HL-60/S4 treated with retinoic acid at 250 ng/mL for 4 days and 3 days (cell line): ENCODE results near the gene RARB.

ENCODE experiments used
- in situ Hi-C: fragments of 300-500 bp; cut with MboI; formaldehyde crosslinking; loops from 2 replicates; pipeline ENCODE4 v1.7.0; 2022; ENCODE audit warnings: low sequenced_read_pairs

RARB gene

GRCh38 chr3:25421747-25422146 is 6.3 kb upstream of the RARB start:
- in situ Hi-C loops, result no loop called here

- in situ Hi-C loops, result no loop called here
These were observed 4.1 kb upstream of the RARB start for GRCh38 chr3:25423780-25424588.

- in situ Hi-C loops, result no loop called here
These were observed 3.4 kb upstream of the RARB start for GRCh38 chr3:25424614-25425013.

- in situ Hi-C loops, result no loop called here
These were observed 1.7 kb upstream of the RARB start for GRCh38 chr3:25426408-25426807.

GRCh38 chr3:25427155-25427554 is 908 bp upstream of the RARB start:
- in situ Hi-C loops, result no loop called here

GRCh38 chr3:25427563-25427941 is 511 bp upstream of the RARB start:
- in situ Hi-C loops, result no loop called here

GRCh38 chr3:25428789-25429335 is 799 bp downstream of the RARB start:
- in situ Hi-C loops, result no loop called here

GRCh38 chr3:25429361-25430286 is 1.6 kb downstream of the RARB start:
- in situ Hi-C loops, result no loop called here

GRCh38 chr3:25430287-25430934 is 2.3 kb downstream of the RARB start:
- in situ Hi-C loops, result no loop called here

- in situ Hi-C loops, result no loop called here
These were observed 3.1 kb downstream of the RARB start for GRCh38 chr3:25430935-25431770.

- in situ Hi-C loops, result no loop called here
These were observed 4.2 kb downstream of the RARB start for GRCh38 chr3:25432176-25432720.

GRCh38 chr3:25433106-25433505 is 5.0 kb downstream of the RARB start:
- in situ Hi-C loops, result no loop called here

GRCh38 chr3:25433868-25434267 is 5.8 kb downstream of the RARB start:
- in situ Hi-C loops, result no loop called here

- in situ Hi-C loops, result no loop called here
These were observed 9.9 kb downstream of the RARB start for GRCh38 chr3:25437953-25438352.

GRCh38 chr3:25438791-25439555 is 10.9 kb downstream of the RARB start:
- in situ Hi-C loops, result no loop called here

GRCh38 chr3:25441234-25441856 is 13.3 kb downstream of the RARB start:
- in situ Hi-C loops, result no loop called here

GRCh38 chr3:25442486-25442885 is 14.4 kb downstream of the RARB start:
- in situ Hi-C loops, result no loop called here

- in situ Hi-C loops, result no loop called here
These were observed 16.2 kb downstream of the RARB start for GRCh38 chr3:25444273-25444672.

- in situ Hi-C loops, result no loop called here
These were observed 17.7 kb downstream of the RARB start for GRCh38 chr3:25445731-25446130.
